H1 (cell line): ENCODE measurements around the gene WDR37. TPM values are rescaled to one million over a fixed set of nuclear protein-coding genes. Genes with fewer than 3 reads are reported as not detected.

ENCODE experiments used
- CEBPB ChIP-seq: IDR thresholded peaks from 2 replicates; pipeline ENCODE4 v1.6.1; 2012; ENCODE audit warnings: low read depth, low read length
- HDAC6 ChIP-seq: IDR thresholded peaks from one replicate; pipeline ENCODE4 v1.7.1; 2012; ENCODE audit warnings: low read depth, mild to moderate bottlenecking, inconsistent platforms, low read length, moderate library complexity
- MAFK ChIP-seq: IDR thresholded peaks from 2 replicates; pipeline ENCODE4 v1.6.1; 2012; ENCODE audit warnings: low read depth, mild to moderate bottlenecking, improper control_type of control experiment, low read length
- RBBP5 ChIP-seq: IDR thresholded peaks from 2 replicates; pipeline ENCODE4 v1.7.1; 2012; ENCODE audit warnings: low read depth, mild to moderate bottlenecking, inconsistent platforms, low read length, moderate library complexity, borderline replicate concordance
- SIN3A ChIP-seq, 2 experiments: IDR thresholded peaks in 1 of 2; conservative IDR thresholded peaks in 1 of 2; 2 replicates each; pipeline ENCODE4 v1.6.1; 2011 to 2012; ENCODE audit warnings: low read length in 2 of 2, improper control_type of control experiment in 1 of 2, low read depth in 1 of 2, mild to moderate bottlenecking in 1 of 2
- SP1 ChIP-seq: IDR thresholded peaks from 2 replicates; pipeline ENCODE4 v1.6.1; 2011; ENCODE audit warnings: low read depth, low read length
- polyA plus RNA-seq, 7 experiments: library from polyadenylated mRNA; depleted of rRNA in 3 of 7; stranded (reverse) in 5 of 7; unstranded in 2 of 7; fragments of >200 nt in 5 of 7; fragments of 200-250 nt in 2 of 7; gene quantifications; 1 replicate in 5 of 7; 2 replicates in 1 of 7; 4 replicates in 1 of 7; pipeline versions ENCODE4 v1.2.1 to v1.2.3, GENCODE V29; 2011 to 2013; ENCODE audit warnings: missing spikeins in 2 of 7, mixed read lengths in 2 of 7
- total RNA-seq: library from RNA; stranded (reverse); fragmentation: NEBNext Ultra II Directional; extraction: Animal tissue kit (Norgen Biotek cat#: 25700); gene quantifications from 2 replicates; pipeline ENCODE4 v1.2.1, GENCODE V29; 2021
- TF ChIP-seq, protein P1 (sequence below): fragments of 300-600 bp; sonication (generic); IDR thresholded peaks from 2 replicates; pipeline ENCODE4 v1.7.1; 2012; ENCODE audit warnings: low read length, moderate library complexity, mild to moderate bottlenecking, inconsistent platforms; ENCODE audit not compliant: insufficient replicate concordance

The WDR37 gene
- total and polyA plus RNA-seq, 2 of the 8 experiments (the other 6 are each of a cell fraction or from before 2014, with no cell fraction given), result 9.6 to 12.0 TPM

DNA sequence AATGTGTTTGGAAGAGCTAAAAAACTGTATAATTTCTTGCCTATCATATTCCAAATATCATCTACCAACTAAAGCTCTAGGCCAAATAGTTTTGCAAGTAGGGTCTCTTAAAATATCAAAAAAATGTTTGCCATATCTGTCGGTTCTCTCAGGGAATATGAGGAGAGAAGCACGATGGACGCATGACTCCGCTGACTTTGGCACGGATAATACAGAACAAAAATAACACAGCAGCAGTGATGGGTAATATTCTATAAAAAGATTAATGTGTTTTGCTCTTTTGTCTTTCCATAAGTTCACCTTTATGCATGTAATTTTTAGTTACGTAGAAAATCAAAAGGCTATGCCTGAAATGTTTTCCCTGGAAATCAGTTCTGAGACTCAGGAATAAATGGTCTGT lies 29.6 kb upstream of the WDR37 start (continued):
- TF ChIP-seq HDAC6, result no peak
- TF ChIP-seq SP1, result no peak
- TF ChIP-seq, protein P1, sequence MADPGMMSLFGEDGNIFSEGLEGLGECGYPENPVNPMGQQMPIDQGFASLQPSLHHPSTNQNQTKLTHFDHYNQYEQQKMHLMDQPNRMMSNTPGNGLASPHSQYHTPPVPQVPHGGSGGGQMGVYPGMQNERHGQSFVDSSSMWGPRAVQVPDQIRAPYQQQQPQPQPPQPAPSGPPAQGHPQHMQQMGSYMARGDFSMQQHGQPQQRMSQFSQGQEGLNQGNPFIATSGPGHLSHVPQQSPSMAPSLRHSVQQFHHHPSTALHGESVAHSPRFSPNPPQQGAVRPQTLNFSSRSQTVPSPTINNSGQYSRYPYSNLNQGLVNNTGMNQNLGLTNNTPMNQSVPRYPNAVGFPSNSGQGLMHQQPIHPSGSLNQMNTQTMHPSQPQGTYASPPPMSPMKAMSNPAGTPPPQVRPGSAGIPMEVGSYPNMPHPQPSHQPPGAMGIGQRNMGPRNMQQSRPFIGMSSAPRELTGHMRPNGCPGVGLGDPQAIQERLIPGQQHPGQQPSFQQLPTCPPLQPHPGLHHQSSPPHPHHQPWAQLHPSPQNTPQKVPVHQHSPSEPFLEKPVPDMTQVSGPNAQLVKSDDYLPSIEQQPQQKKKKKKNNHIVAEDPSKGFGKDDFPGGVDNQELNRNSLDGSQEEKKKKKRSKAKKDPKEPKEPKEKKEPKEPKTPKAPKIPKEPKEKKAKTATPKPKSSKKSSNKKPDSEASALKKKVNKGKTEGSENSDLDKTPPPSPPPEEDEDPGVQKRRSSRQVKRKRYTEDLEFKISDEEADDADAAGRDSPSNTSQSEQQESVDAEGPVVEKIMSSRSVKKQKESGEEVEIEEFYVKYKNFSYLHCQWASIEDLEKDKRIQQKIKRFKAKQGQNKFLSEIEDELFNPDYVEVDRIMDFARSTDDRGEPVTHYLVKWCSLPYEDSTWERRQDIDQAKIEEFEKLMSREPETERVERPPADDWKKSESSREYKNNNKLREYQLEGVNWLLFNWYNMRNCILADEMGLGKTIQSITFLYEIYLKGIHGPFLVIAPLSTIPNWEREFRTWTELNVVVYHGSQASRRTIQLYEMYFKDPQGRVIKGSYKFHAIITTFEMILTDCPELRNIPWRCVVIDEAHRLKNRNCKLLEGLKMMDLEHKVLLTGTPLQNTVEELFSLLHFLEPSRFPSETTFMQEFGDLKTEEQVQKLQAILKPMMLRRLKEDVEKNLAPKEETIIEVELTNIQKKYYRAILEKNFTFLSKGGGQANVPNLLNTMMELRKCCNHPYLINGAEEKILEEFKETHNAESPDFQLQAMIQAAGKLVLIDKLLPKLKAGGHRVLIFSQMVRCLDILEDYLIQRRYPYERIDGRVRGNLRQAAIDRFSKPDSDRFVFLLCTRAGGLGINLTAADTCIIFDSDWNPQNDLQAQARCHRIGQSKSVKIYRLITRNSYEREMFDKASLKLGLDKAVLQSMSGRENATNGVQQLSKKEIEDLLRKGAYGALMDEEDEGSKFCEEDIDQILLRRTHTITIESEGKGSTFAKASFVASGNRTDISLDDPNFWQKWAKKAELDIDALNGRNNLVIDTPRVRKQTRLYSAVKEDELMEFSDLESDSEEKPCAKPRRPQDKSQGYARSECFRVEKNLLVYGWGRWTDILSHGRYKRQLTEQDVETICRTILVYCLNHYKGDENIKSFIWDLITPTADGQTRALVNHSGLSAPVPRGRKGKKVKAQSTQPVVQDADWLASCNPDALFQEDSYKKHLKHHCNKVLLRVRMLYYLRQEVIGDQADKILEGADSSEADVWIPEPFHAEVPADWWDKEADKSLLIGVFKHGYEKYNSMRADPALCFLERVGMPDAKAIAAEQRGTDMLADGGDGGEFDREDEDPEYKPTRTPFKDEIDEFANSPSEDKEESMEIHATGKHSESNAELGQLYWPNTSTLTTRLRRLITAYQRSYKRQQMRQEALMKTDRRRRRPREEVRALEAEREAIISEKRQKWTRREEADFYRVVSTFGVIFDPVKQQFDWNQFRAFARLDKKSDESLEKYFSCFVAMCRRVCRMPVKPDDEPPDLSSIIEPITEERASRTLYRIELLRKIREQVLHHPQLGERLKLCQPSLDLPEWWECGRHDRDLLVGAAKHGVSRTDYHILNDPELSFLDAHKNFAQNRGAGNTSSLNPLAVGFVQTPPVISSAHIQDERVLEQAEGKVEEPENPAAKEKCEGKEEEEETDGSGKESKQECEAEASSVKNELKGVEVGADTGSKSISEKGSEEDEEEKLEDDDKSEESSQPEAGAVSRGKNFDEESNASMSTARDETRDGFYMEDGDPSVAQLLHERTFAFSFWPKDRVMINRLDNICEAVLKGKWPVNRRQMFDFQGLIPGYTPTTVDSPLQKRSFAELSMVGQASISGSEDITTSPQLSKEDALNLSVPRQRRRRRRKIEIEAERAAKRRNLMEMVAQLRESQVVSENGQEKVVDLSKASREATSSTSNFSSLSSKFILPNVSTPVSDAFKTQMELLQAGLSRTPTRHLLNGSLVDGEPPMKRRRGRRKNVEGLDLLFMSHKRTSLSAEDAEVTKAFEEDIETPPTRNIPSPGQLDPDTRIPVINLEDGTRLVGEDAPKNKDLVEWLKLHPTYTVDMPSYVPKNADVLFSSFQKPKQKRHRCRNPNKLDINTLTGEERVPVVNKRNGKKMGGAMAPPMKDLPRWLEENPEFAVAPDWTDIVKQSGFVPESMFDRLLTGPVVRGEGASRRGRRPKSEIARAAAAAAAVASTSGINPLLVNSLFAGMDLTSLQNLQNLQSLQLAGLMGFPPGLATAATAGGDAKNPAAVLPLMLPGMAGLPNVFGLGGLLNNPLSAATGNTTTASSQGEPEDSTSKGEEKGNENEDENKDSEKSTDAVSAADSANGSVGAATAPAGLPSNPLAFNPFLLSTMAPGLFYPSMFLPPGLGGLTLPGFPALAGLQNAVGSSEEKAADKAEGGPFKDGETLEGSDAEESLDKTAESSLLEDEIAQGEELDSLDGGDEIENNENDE, result no peak
- TF ChIP-seq RBBP5, result no peak
- no peak for TF ChIP-seq CEBPB
- TF ChIP-seq MAFK, result no peak
- TF ChIP-seq SIN3A (conservative IDR thresholded peaks at IDR 0.05 in 1 of 2, IDR thresholded peaks at IDR 0.05 in 1 of 2; ENCODE audit: low read depth in 1 of 2, low read length in 2 of 2), result no peak
